ENCODE measurements around the gene FBXO24.
"Not testable (repeated sequence)": the region's sequence is repeated elsewhere in the genome, so short reads cannot be mapped to it uniquely, and the experiment has no call there.

The FBXO24 gene, protein sequence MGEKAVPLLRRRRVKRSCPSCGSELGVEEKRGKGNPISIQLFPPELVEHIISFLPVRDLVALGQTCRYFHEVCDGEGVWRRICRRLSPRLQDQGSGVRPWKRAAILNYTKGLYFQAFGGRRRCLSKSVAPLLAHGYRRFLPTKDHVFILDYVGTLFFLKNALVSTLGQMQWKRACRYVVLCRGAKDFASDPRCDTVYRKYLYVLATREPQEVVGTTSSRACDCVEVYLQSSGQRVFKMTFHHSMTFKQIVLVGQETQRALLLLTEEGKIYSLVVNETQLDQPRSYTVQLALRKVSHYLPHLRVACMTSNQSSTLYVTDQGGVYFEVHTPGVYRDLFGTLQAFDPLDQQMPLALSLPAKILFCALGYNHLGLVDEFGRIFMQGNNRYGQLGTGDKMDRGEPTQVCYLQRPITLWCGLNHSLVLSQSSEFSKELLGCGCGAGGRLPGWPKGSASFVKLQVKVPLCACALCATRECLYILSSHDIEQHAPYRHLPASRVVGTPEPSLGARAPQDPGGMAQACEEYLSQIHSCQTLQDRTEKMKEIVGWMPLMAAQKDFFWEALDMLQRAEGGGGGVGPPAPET

DNA sequence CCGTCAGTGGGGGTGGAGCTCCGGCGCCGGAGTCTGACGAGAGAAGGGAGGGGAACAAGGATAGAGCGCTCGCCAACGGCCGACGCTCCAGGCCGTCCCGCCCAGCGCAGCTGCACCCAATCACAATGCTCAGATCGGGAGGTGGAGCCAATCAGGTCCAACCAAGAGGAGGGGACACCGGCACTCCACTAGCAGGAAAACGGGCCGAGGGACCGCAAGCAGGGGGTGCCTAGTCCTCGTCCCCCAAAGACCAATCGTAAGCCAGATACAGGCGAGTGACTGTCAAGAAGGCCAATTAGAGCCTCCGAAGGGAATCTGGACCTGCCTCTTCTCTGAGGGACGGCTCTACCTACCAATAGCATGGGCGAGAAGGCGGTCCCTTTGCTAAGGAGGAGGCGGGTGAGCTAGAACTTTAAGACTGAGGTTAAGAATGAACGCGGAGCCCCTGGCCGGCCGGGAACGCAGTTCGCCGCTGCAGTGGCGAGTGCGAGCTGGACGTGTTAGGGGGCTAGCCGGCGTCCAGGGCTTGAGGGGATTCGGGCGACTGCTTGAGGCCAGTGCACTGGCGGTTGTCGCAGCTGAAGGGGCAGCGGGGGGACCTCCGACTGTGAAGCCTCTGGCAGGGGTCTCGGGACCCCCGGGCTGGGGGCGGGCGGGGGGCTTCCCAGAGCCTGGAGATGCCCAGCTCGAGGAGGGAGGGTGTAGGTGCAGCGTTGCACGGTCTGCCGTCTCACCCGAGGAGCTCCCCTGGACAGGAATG lies at the start of gene FBXO24:
FBXO24 (plus strand) TSS at position 63 of the 760 bp plus-strand sequence; CDS start at position 361, 298 bp downstream.
- peak; percentile 100 for DNase-seq

DNA sequence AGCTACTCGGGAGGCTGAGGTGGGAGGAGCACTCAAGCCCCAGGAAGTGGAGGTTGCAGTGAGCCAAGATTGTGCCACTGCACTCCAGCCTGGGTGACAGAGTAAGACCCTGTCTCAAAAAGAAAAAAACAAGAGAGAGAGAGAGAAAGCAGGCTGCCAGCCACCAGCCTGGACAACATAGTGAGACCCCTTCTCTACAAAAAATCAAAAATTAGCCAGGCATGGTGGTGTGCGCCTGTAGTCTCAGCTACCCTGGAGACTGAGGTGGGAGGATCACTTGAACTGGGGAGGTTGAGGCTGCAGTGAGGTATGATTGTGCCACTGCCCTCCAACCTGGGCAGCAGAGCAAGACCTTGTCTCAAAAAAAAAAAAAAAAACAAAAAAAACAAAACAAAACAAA lies 49.4 kb upstream of the FBXO24 start:
- not testable (repeated sequence) for DNase-seq

DNA sequence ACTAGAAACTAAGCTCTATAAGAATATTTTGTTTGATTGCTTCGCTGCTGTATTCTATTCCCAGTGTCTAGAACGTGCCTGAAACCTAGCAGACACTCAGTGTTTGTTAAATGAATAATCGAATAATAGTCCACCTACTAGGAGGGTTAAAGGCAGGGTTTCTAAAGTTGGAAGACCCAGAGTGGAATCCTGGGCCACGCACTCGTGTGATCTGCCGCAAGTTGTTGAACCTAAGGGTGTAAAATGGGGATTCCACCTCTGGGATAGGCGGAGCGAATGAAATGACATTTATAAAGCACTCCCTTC lies 47.8 kb upstream of the FBXO24 start:
- DNase-seq: no peak

DNA sequence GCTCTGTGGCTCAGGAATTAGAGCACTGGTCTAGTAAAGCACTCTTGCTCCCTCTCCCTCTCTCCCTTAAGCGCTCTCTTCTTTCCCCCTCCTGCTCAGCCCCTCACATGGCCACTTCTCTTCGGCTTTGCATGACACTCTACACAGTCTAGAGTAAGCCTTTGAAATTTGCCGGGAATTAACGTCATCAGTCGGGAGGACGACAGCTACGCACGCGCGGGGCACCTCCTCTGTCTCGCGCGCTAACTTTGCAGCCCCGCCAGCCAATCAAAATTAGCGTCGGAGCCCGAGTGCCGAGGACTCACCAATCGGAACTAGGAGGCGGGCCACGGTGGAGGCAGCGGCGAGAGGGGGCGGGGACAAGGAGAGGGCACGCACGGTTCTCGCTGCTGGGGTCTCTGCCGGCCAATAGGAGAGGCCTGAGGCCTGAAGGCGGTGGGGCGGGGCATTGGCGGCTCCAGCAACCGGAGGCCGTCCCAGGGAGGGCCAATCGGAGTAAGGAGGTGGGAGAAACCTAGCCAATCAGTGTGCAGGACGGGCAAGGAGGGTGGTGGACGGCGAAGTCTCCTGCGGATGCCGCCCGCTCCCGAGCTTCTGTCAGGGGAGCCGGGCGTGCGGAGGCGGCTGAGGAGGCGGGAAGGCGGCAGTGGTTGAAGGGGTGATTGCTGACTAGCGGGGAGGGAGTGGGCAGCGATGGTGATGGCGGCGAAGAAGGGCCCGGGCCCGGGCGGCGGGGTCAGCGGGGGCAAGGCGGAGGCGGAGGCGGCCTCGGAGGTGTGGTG lies 47.3 kb upstream of the FBXO24 start, which contains the start of gene AGFG2:
AGFG2 (plus strand) TSS at position 550 of the 782 bp plus-strand sequence; CDS start at position 694, 144 bp downstream.
- DNase-seq: peak; percentile 99 to 100

DNA sequence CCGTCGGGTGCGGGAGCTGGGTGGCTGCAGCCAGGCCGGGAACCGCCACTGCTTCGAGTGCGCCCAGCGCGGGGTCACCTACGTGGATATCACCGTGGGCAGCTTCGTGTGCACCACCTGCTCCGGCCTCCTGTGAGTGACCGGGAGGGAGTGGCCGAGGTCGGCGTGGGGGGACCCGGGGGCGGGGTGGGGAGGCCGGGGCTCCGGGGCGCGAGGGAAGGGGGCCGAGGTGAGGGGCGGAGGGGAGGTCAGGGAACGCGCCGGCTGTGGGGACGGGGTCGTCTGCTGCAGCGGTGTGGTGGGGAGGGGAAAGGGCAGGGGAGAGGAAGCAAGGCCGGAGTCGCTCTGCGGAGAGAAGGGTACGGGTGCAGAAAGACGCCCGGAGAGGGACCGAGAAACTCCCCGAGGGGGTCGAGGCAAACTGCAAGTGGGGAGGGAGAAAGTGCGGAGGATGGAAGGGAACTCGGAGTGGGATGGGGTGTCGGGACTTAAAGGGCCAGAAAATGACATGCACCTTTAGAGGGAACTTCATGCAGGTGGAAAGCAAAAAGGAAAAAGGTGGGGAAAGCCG lies 46.6 kb upstream of the FBXO24 start:
- DNase-seq: no peak

DNA sequence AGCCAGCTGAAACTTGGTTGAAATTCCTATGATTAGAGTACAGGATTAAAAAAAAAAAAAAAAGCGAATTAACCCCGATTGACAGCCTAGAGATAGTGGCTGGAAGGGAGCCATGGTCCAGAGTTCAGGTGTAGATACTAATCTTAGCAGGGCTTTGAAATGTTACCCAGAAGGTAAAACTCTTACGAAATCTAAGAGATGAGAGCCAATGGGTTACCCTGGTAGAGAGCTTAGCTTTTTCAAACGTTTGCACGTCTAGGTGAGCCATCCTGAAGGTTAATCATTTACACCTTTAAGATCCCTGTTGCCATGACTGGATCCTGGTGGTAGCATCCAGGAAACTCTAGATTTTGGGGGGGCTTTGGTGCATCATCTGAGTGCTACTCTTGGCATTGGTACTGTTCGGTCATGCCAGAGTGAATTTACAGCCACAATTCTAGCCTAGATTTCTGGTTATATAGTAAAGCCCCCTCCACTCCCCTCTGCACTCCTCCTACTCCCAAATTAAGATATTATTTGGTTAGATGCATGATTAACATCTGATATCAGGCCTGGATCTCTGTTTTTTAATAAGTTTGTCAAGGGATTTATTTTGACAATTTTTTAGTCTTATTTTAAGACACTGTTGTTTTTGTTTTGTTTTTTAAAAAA lies 45.9 kb upstream of the FBXO24 start:
- no peak for DNase-seq

DNA sequence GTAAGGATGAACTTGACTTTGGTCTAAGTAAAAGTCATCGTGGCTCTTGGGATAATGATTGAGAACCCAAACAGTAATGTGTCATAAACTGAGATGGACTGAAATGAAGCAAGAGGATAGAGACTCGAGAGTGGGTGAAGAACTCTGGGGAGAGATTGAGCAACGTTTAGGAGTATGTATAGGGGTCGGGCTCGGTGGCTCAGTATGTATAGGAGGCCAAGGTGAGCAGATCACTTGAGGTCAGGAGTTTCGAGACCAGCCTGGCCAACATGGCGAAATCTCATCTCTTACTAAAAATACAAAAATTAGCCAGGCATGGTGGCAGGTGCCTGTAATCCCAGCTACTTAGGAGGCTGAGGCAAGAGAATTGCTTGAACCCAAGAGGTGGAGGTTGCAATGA lies 44.8 kb upstream of the FBXO24 start:
- DNase-seq: not testable (repeated sequence)

DNA sequence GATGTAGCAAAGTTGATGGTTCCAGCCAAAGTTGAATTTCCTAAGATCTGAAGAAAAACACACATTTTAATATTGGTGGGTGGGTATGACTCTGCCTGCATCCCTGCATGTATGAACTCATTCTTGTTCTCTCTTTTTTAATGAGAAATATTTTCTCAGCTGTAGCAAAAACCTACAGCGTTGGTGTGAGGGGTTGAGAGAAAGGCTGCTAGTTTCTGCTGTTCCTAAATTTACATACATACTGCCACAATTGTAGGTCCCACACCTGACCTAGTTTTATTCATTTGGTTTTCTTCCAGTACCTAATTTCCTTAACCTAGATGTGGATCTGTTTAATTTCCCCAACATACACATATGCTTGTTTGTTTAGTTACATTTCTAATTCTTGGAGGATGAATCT lies 42.5 kb upstream of the FBXO24 start:
- DNase-seq: no peak

DNA sequence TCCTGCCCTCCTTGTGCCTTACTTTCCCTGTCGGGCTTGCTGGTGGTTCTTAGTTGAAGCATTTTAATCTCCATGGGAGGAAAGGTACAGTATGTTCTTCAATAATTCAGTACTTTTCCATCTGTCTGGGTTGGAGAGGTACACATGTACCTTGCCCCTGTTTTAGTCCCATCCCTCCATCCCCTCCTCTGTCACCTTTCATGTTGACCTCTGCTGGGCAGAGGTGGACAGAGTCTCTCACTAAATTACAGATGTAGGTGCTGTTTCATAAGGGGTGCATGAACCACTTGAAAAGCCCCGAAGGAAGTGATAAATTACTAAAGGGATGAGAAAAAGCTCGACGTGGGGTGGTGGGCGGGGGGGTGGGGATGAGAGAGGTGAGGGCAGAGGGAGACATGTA lies 41.7 kb upstream of the FBXO24 start:
- DNase-seq: no peak

DNA sequence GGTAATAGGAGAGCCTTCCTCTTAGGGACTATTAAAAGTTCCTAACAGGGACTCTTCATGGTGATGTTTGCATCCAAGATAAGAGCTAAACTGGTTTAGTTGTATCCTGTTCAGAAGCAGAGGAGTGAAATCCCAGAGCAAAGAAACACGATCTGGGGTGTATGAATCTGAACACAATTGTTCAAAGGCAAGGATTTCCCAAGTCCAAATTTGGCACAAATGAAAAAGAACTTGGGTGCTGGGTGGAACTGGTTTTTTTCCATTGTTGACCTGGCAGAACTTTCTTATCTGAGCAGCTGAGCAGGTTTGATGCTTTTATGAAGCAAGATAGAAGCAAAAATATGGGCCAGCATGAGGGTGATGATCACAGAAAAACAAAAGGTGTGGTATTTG lies 41.2 kb upstream of the FBXO24 start:
- DNase-seq: no peak

DNA sequence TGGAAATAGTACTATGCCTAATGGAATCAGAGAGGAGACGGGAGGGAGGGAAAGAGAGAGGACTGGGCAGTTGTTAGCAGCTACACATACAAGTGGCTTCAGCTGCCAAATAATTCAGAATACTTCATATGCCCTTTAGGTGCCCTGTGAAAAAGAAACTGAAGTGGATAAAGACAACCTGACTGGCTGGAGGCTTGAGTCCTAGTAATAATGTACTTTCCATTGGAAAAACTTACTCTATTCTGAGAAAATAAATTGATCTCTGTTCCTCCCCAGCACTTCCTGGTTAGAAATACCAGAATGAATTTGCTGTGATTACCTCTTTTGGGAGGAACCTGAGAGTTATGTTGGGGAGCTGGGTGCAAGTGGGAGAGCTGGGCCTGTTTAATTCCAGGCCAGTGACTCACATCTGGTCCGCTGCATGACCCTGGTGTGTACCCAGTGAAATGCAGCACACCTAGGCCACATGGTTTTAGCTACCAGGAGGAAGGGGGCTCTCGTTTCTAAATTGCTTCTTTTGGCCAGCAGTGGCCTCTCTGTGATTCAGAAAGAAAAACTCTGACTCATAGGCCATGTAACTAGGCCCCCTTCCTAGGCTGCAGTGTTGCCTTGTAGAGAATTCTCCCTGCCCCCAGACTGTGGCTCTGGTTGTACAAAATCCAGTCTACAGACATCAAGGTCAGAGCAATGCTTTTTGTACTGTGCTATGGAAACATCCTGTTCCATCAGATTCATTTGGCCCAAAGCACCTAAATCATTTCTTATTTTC lies 40.6 kb upstream of the FBXO24 start:
- no peak for DNase-seq

DNA sequence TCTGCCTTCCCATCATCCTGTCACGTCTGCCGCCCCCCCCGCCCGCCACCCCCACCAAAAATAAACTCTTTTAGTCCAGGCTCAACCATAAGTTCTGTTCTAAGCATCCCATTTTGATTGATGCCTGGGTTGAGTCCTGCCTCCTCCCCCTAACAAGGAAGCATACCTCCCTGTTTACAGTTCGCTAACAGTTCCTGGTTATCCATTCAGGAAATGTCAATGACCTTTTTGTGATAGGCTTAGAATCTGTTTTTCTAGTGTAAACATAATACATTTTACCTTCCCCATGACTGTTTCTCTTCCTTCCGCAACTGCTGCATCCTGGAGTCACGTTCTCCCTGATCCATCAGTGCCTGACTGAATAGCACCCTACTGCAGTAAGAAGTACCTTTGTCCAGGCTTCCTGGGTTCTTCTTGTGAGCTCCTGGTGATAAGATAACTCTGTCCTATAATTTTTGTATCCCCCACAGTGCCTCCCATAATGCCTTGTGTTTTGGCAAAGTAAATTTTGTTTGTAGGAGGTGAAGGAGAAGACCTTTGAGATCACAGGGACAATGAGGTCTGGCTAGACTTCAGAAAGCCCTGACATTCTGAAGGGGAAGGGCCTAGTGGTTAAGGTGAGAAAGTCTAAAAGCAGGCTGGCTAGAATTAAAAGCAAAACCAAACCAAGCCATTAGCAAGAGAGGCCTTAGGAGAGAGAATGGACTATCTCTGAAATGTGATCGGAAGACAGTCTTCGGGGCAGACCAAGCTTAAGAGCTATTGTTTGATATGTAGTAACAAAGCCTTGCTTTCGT lies 39.8 kb upstream of the FBXO24 start:
- DNase-seq: no peak

DNA sequence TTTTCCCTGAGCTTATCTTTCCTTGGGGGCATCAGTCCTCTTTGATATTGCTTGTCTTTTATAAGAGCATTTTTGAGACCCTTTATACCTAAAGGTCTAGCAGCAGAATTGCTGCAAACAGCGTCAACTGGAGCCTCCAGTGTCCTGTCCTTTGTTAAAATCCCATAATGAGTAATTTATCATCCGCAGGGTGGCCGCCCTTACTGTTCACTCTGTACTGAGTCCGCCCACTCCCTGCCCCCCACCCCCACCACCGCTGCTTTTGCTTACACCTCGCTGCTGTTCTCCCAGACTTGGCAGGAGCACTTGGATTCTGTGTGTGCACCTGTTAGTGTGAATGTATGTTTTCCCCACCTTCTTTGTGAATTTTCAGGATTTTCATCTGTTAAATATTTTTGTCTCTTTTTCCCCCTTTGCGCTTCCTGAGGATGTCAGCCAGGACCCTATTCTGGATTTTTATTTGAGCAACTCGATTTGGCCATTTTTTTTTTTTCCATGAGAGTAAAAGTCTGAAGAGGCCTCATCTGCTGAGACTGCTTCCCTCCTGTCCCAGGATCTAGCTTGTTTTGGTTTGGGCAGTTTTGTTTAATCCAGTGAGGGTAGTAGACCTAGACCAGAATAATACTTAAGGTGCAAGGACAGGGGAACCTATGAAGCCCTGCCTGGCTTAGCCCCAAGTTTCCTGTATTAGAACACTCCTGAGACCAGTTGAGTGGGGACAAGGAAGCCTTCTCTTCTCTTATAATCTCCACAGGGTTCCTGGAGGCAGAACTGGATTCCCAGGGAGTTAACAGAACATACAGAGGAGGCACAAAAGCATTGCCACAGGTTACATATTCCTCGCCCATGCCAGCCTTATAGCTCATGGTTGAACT lies 39.0 kb upstream of the FBXO24 start:
- no peak for DNase-seq

DNA sequence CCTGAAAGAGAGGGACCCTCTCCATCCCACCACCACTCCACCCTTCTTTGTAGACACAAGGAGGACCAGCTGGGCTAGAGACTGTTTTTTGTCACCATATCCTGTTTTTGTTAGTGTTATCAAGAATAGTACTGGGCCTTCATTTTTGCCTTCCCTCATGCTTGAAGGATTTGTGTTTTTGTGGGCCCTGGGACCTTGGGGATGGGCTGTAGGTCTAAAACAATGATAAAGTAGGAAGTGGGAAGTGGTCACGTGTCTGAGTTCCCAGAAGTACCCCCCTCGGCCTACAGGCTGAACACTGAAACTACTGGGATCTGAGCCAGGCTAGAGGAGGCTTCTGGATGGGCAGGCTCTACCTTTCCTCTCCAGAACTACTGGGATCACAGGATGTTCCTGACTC lies 38.3 kb upstream of the FBXO24 start:
- DNase-seq: no peak

DNA sequence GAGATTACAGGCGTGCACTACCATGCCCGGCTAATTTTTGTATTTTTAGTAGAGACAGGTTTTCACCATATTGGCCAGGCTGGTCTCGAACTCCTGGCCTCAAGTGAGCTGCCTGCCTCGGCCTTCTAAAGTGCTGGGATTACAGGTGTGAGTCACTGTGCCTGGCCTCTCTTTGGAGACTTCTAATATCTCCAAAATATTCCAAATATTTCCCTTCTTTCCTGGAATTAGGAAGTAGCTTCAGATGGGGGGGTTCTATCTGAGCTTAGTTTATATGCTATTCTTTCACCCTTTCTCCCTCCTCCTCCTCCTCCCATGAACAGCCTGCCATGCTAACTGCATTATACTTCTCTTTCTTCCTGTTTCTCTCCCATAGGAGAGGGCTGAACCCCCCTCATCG lies 37.7 kb upstream of the FBXO24 start:
- not testable (repeated sequence) for DNase-seq

DNA sequence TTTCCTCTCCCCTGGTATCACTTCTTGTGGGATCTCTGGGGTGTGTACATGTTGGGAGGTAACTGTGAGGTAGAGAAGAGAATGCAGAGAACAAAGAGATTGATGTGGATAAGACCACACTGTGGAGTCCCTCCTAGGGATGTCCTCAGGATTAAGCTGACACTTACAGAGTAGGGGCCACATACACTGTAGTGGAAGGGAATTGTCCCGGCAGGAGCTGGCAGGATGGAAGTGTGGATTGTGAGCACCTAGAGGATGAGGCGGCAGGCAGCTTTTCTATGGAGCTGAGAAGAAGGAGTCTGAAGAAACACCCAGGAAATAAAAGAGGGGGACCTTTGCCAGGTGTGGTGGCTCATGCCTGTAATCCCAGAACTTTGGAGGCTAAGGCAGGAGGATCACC lies 33.6 kb upstream of the FBXO24 start:
- DNase-seq: no peak

DNA sequence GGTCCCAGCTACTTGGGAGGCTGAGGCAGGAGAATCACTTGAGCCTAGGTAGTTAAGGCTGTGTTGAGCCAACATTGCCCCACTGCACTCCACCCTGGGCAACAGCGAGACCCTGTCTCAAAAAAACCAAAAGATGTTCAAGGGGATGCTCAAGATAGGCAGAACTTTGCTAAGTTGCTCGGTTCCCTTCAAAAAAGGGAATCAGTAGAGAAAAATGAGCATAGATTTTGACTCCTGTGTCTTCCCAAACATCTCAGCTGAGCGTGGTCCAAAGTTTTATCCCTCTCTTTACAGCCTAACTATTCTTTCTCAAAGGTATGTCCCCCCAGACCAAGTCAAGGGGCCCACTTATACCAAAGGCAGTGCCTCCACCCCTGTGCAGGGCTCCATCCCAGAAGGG lies 33.1 kb upstream of the FBXO24 start:
- DNase-seq: no peak

DNA sequence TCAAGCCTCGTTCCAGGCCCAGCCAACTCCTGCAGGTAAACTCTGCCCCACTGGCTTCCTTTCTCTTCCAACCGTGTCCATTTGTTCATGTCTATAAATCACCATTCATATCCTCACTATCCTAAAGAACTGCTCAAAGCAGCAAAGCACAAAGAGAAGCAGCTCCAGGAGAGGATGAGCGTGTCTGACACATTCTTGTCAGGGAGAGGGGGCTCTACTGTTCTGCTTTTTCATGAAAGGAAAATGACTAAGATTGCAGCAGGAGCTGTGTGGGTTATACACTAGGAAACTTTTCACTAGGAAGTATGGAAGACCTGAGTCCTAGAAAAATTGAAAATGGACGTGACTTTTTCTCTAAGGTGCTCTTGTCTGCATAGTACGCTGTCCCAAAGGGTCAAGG lies 30.4 kb upstream of the FBXO24 start:
- DNase-seq: no peak

DNA sequence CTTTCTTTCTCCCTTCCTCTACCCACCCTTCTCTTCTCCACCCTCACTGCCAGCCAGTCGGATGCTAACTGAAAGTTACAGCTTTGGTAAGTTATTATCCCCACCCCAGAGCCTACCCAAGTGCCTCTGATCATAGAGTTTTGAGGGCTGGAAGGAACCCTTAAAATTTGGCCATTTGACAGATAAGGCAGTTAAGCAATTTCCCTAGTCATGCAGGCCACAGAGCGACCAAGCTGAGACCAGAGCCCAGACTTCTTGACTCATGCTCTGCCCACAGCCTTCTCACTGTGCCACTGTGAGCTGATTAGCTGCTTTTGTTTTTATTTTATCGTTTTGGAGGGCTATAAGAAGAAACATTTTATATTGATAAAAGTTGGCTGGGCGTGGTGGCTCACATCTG lies 29.6 kb upstream of the FBXO24 start:
- DNase-seq: no peak

DNA sequence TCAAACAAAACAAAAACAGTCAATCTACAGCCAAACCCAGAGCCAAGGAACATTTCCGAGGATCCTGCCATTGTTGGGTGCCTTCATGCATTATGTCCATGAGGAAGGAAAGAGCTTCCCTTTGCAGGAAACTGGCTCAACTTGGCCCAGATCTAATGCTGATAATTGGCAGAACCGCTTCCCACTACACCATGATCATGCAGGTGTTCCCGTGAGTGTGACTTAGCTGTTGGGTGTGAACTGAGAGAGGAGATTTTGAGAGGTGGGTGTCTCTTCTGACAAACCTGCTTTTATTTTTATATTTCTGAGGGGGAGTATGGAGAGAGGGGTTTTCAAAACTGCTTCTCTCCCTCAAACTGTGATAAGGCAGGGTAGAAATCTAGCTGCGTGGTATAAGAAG lies 27.0 kb upstream of the FBXO24 start:
- DNase-seq: no peak
